ENCODE measurements around the gene GSTA4. TPM values are rescaled to one million over a fixed set of nuclear protein-coding genes. Genes with fewer than 3 reads are reported as not detected.

The GSTA4 gene
- total and polyA plus RNA-seq, 2 donors (not counting 3 experiments of a cell fraction or from before 2014, with no cell fraction given) = 15.0 to 24.6 TPM

- intact Hi-C loops (cut with micrococcal nuclease) = no loop called here
- no peak overlapping the region for H3K4me2 ChIP-seq (ENCODE audit: insufficient read depth, low read length)
- no peaks in the 10 kb centered on the region for H3K27me3 ChIP-seq (ENCODE audit: control insufficient read depth in 2 of 2, insufficient read depth in 2 of 2, low read length in 2 of 2)
- TF ChIP-seq CTCF (IDR thresholded peaks at IDR 0.05; ENCODE audit: extremely low read depth in 1 of 2, insufficient read depth in 1 of 2, low read depth in 1 of 2, low read length in 2 of 2) (no peak), MYC (IDR thresholded peaks at IDR 0.05; ENCODE audit: low read depth, low read length) (no peak), EZH2 (IDR thresholded peaks at IDR 0.05; ENCODE audit: borderline replicate concordance, low read depth, low read length, severe bottlenecking) (no peak), GATA2 (IDR thresholded peaks at IDR 0.05; ENCODE audit: insufficient read depth, insufficient read length, low read depth, low read length) (no peak), MAX (IDR thresholded peaks at IDR 0.05; ENCODE audit: insufficient read depth, insufficient read length) (no peak), POLR2AphosphoS5 (IDR thresholded peaks at IDR 0.05; ENCODE audit: insufficient read depth, low read depth, low read length) (no peak), POLR2A (IDR thresholded peaks at IDR 0.05; ENCODE audit: low read depth, low read length) (no peak), FOS (IDR thresholded peaks at IDR 0.05; ENCODE audit: borderline replicate concordance, insufficient read depth, low read length) (no peak), JUN (IDR thresholded peaks at IDR 0.05; ENCODE audit: borderline replicate concordance, insufficient read depth, insufficient read length, low read depth) (no peak)
- H3K9ac ChIP-seq (replicated peaks; ENCODE audit: extremely low read depth, insufficient read depth, low read length) = no peak overlapping the region
- no peaks in the 10 kb centered on the region for H3K79me2 ChIP-seq (ENCODE audit: control insufficient read depth, insufficient read depth, low read length)
- no peak overlapping the region for H3K4me3 ChIP-seq (replicated peaks in 1 of 3; ENCODE audit: insufficient read depth in 1 of 3, low read depth in 1 of 3, low read length in 3 of 3)
- H3K36me3 ChIP-seq (ENCODE audit: control insufficient read depth in 2 of 2, extremely low read depth in 1 of 2, insufficient read depth in 2 of 2, low read length in 2 of 2) = peaks cover 2 to 41% of the 10 kb centered on the region in 2 experiments
- BruUV-seq (replicated peaks) = no TSS peak
- no peaks in the 10 kb centered on the region for H4K20me1 ChIP-seq (replicated peaks; ENCODE audit: control insufficient read depth, extremely low read depth, insufficient read depth, low read length)
- no peaks in the 10 kb centered on the region for H3K9me3 ChIP-seq (replicated peaks; ENCODE audit: control insufficient read depth, insufficient read depth, low read length)
- dilution Hi-C loops (cut with MboI; ENCODE audit: extremely low pct_ligation_motif_present, low sequenced_read_pairs) = no loop called here
- no peak for DNase-seq (ENCODE audit: low read depth, low spot score)
- FAIRE-seq = no peak
- no peaks in the 10 kb centered on the region for H3K9me1 ChIP-seq (replicated peaks; ENCODE audit: control insufficient read depth, extremely low read depth, insufficient read depth, low read length)
- POLR2A ChIA-PET = no interaction called here
- no peak overlapping the region for H3K27ac ChIP-seq (ENCODE audit: insufficient read depth, low read depth, low read length)
- CTCF ChIA-PET = interaction anchor here (1.2 to 1.7 kb wide), 2 partner anchors 8 to 17 kb away, joined by 4 to 6 read pairs; no protein-coding TSS in a partner anchor
- no peak overlapping the region for H2AFZ ChIP-seq (ENCODE audit: low read depth, low read length)
- H3K4me1 ChIP-seq (ENCODE audit: control insufficient read depth, extremely low read depth, insufficient read depth, low read length) = no peaks in the 10 kb centered on the region
Observed at GRCh38 chr6:53014063-53014462, 19.0 kb upstream of the GSTA4 start.

All from endothelial cell of umbilical vein (primary cell).